ENCODE data around the gene NRIP1. TPM values are rescaled to one million over a fixed set of nuclear protein-coding genes. Genes with fewer than 3 reads are reported as not detected.

NRIP1 gene
- total RNA-seq, 1 experiment from 2014 or later, result 10.3 TPM

DNA sequence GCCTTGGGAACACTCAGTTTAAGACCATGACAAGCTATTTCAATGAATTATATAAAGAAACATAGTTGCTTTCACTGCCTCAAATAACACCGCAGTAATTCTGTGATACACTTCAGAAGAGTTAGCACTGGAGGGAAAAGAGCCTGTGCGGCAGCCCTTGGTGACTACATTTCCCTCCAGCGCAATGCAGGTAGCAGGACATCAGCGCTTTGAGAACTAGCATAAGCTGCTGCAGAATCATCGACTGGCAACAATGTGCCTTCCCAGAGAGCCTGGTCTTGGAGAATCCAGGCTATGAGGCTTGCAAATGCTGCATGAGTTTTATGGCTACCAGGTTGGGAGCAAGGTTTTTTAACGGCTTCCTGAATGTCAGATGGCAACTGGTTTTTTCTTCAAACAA is 7.5 kb downstream of the NRIP1 start (continued):
- TF ChIP-seq FOXP1 (CRISPR knock-in tag; IDR thresholded peaks at IDR 0.05; ENCODE audit: borderline replicate concordance) (no peak), ZNF263 (CRISPR knock-in tag; IDR thresholded peaks at IDR 0.05; ENCODE audit: low read depth) (no peak), SMAD4 (CRISPR knock-in tag; IDR thresholded peaks at IDR 0.05) (no peak), CREM (CRISPR knock-in tag; IDR thresholded peaks at IDR 0.05) (no peak), EMX1 (CRISPR knock-in tag; IDR thresholded peaks at IDR 0.05) (no peak), IRF2 (CRISPR knock-in tag; IDR thresholded peaks at IDR 0.05; ENCODE audit: borderline replicate concordance, low read depth) (no peak)
- TF ChIP-seq, protein P1, sequence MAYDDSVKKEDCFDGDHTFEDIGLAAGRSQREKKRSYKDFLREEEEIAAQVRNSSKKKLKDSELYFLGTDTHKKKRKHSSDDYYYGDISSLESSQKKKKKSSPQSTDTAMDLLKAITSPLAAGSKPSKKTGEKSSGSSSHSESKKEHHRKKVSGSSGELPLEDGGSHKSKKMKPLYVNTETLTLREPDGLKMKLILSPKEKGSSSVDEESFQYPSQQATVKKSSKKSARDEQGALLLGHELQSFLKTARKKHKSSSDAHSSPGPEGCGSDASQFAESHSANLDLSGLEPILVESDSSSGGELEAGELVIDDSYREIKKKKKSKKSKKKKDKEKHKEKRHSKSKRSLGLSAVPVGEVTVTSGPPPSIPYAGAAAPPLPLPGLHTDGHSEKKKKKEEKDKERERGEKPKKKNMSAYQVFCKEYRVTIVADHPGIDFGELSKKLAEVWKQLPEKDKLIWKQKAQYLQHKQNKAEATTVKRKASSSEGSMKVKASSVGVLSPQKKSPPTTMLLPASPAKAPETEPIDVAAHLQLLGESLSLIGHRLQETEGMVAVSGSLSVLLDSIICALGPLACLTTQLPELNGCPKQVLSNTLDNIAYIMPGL (CRISPR knock-in tag; IDR thresholded peaks at IDR 0.05), result no peak
- TF ChIP-seq, protein P2, sequence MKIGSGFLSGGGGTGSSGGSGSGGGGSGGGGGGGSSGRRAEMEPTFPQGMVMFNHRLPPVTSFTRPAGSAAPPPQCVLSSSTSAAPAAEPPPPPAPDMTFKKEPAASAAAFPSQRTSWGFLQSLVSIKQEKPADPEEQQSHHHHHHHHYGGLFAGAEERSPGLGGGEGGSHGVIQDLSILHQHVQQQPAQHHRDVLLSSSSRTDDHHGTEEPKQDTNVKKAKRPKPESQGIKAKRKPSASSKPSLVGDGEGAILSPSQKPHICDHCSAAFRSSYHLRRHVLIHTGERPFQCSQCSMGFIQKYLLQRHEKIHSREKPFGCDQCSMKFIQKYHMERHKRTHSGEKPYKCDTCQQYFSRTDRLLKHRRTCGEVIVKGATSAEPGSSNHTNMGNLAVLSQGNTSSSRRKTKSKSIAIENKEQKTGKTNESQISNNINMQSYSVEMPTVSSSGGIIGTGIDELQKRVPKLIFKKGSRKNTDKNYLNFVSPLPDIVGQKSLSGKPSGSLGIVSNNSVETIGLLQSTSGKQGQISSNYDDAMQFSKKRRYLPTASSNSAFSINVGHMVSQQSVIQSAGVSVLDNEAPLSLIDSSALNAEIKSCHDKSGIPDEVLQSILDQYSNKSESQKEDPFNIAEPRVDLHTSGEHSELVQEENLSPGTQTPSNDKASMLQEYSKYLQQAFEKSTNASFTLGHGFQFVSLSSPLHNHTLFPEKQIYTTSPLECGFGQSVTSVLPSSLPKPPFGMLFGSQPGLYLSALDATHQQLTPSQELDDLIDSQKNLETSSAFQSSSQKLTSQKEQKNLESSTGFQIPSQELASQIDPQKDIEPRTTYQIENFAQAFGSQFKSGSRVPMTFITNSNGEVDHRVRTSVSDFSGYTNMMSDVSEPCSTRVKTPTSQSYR (CRISPR knock-in tag; IDR thresholded peaks at IDR 0.05), result no peak
- TF ChIP-seq, protein P3, sequence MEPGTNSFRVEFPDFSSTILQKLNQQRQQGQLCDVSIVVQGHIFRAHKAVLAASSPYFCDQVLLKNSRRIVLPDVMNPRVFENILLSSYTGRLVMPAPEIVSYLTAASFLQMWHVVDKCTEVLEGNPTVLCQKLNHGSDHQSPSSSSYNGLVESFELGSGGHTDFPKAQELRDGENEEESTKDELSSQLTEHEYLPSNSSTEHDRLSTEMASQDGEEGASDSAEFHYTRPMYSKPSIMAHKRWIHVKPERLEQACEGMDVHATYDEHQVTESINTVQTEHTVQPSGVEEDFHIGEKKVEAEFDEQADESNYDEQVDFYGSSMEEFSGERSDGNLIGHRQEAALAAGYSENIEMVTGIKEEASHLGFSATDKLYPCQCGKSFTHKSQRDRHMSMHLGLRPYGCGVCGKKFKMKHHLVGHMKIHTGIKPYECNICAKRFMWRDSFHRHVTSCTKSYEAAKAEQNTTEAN (CRISPR knock-in tag; IDR thresholded peaks at IDR 0.05), result no peak
- TF ChIP-seq, protein P4, sequence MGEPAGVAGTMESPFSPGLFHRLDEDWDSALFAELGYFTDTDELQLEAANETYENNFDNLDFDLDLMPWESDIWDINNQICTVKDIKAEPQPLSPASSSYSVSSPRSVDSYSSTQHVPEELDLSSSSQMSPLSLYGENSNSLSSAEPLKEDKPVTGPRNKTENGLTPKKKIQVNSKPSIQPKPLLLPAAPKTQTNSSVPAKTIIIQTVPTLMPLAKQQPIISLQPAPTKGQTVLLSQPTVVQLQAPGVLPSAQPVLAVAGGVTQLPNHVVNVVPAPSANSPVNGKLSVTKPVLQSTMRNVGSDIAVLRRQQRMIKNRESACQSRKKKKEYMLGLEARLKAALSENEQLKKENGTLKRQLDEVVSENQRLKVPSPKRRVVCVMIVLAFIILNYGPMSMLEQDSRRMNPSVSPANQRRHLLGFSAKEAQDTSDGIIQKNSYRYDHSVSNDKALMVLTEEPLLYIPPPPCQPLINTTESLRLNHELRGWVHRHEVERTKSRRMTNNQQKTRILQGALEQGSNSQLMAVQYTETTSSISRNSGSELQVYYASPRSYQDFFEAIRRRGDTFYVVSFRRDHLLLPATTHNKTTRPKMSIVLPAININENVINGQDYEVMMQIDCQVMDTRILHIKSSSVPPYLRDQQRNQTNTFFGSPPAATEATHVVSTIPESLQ (CRISPR knock-in tag; IDR thresholded peaks at IDR 0.05), result no peak

DNA sequence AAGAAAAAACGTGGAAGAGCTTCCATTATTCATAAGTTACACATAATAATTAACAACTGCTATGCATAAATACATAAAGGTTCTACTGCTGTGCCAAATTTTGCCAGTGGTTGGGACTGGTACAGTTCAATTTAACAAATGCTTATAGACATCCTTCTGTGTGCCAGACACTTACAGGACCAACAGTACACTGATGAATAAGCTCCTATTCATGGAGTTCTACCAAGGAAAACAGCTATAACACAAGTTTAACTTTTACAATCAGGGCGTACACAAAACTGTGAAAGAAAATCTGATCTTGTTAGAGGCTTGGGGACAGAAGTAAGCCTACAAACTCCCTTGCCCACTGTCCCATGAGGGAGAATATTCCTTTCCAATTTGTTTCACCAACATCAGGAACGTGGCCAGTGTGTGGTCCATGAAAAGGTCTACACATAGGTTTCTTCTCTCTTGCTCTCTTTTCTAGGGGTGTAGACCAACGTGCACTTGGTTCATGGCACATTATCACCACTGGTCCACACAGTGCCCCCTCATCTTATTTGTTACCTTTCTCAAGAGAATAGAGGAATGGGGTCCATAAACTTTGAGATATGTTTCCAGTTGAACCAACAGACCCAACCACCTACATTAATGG is 10.1 kb downstream of the NRIP1 start:
- POLR2A ChIA-PET, result no interaction called here
- no peak for ATAC-seq
- no peak for TF ChIP-seq GABPB1 (CRISPR knock-in tag; IDR thresholded peaks at IDR 0.05)
- TF ChIP-seq, protein P5, sequence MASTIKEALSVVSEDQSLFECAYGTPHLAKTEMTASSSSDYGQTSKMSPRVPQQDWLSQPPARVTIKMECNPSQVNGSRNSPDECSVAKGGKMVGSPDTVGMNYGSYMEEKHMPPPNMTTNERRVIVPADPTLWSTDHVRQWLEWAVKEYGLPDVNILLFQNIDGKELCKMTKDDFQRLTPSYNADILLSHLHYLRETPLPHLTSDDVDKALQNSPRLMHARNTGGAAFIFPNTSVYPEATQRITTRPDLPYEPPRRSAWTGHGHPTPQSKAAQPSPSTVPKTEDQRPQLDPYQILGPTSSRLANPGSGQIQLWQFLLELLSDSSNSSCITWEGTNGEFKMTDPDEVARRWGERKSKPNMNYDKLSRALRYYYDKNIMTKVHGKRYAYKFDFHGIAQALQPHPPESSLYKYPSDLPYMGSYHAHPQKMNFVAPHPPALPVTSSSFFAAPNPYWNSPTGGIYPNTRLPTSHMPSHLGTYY (CRISPR knock-in tag; IDR thresholded peaks at IDR 0.05), result no peak
- TF ChIP-seq, protein P6, sequence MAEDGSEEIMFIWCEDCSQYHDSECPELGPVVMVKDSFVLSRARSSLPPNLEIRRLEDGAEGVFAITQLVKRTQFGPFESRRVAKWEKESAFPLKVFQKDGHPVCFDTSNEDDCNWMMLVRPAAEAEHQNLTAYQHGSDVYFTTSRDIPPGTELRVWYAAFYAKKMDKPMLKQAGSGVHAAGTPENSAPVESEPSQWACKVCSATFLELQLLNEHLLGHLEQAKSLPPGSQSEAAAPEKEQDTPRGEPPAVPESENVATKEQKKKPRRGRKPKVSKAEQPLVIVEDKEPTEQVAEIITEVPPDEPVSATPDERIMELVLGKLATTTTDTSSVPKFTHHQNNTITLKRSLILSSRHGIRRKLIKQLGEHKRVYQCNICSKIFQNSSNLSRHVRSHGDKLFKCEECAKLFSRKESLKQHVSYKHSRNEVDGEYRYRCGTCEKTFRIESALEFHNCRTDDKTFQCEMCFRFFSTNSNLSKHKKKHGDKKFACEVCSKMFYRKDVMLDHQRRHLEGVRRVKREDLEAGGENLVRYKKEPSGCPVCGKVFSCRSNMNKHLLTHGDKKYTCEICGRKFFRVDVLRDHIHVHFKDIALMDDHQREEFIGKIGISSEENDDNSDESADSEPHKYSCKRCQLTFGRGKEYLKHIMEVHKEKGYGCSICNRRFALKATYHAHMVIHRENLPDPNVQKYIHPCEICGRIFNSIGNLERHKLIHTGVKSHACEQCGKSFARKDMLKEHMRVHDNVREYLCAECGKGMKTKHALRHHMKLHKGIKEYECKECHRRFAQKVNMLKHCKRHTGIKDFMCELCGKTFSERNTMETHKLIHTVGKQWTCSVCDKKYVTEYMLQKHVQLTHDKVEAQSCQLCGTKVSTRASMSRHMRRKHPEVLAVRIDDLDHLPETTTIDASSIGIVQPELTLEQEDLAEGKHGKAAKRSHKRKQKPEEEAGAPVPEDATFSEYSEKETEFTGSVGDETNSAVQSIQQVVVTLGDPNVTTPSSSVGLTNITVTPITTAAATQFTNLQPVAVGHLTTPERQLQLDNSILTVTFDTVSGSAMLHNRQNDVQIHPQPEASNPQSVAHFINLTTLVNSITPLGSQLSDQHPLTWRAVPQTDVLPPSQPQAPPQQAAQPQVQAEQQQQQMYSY (CRISPR knock-in tag; IDR thresholded peaks at IDR 0.05), result no peak
- TF ChIP-seq FOXJ3 (CRISPR knock-in tag; IDR thresholded peaks at IDR 0.05; ENCODE audit: borderline replicate concordance), result no peak
- TF ChIP-seq, protein P4 (CRISPR knock-in tag; IDR thresholded peaks at IDR 0.05), result no peak
- no peak for TF ChIP-seq ZNF416 (CRISPR knock-in tag; IDR thresholded peaks at IDR 0.05)
- no peak for TF ChIP-seq TEAD1 (CRISPR knock-in tag; IDR thresholded peaks at IDR 0.05)
- TF ChIP-seq, protein P7, sequence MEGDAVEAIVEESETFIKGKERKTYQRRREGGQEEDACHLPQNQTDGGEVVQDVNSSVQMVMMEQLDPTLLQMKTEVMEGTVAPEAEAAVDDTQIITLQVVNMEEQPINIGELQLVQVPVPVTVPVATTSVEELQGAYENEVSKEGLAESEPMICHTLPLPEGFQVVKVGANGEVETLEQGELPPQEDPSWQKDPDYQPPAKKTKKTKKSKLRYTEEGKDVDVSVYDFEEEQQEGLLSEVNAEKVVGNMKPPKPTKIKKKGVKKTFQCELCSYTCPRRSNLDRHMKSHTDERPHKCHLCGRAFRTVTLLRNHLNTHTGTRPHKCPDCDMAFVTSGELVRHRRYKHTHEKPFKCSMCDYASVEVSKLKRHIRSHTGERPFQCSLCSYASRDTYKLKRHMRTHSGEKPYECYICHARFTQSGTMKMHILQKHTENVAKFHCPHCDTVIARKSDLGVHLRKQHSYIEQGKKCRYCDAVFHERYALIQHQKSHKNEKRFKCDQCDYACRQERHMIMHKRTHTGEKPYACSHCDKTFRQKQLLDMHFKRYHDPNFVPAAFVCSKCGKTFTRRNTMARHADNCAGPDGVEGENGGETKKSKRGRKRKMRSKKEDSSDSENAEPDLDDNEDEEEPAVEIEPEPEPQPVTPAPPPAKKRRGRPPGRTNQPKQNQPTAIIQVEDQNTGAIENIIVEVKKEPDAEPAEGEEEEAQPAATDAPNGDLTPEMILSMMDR (IDR thresholded peaks at IDR 0.05), result no peak
- TF ChIP-seq TP53 (CRISPR knock-in tag; IDR thresholded peaks at IDR 0.05), result no peak
- TF ChIP-seq SOX15 (CRISPR knock-in tag; IDR thresholded peaks at IDR 0.05), result no peak
- no peak for TF ChIP-seq SMAD4 (CRISPR knock-in tag; IDR thresholded peaks at IDR 0.05)

More for the DNA sequence above, 10.1 kb downstream of the NRIP1 start:
- H3K27ac Mint-ChIP-seq, result no peak overlapping the region
- peaks cover 79% of the 10 kb centered on the region for H3K4me1 Mint-ChIP-seq
- H3K36me3 Mint-ChIP-seq, result no peaks in the 10 kb centered on the region
- CTCF ChIA-PET, result no interaction called here
- no peak for DNase-seq (ENCODE audit: low spot score)
- H3K4me3 Mint-ChIP-seq, result no peak overlapping the region
- H3K9me3 Mint-ChIP-seq, result no peaks in the 10 kb centered on the region
- H3K27me3 Mint-ChIP-seq (ENCODE audit: low read depth), result no peaks in the 10 kb centered on the region
